ENCODE measurements around the gene TMEM123.

- TF ChIP-seq, protein P1, sequence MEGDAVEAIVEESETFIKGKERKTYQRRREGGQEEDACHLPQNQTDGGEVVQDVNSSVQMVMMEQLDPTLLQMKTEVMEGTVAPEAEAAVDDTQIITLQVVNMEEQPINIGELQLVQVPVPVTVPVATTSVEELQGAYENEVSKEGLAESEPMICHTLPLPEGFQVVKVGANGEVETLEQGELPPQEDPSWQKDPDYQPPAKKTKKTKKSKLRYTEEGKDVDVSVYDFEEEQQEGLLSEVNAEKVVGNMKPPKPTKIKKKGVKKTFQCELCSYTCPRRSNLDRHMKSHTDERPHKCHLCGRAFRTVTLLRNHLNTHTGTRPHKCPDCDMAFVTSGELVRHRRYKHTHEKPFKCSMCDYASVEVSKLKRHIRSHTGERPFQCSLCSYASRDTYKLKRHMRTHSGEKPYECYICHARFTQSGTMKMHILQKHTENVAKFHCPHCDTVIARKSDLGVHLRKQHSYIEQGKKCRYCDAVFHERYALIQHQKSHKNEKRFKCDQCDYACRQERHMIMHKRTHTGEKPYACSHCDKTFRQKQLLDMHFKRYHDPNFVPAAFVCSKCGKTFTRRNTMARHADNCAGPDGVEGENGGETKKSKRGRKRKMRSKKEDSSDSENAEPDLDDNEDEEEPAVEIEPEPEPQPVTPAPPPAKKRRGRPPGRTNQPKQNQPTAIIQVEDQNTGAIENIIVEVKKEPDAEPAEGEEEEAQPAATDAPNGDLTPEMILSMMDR (conservative IDR thresholded peaks at IDR 0.05 in 1 of 2, IDR thresholded peaks at IDR 0.05 in 1 of 2; ENCODE audit: extremely low read depth in 1 of 2, insufficient read depth in 1 of 2, low read depth in 1 of 2, low read length in 2 of 2): no peak
- TF ChIP-seq EZH2 (IDR thresholded peaks at IDR 0.05; ENCODE audit: borderline replicate concordance, low read length): no peak
Observed at GRCh38 chr11:102359372-102359771, 93.2 kb downstream of the TMEM123 start.

All from mammary epithelial cell (primary cell).